H1 (cell line): ENCODE measurements around the gene PKD2L2. TPM values are rescaled to one million over a fixed set of nuclear protein-coding genes. Genes with fewer than 3 reads are reported as not detected.

Source experiments
- CTCF ChIA-PET: fragments of 300-600 bp; sonication (Branson Sonifier 250); formaldehyde crosslinking; loops from one replicate; lab custom pipeline; 2021; ENCODE audit not compliant: partially characterized antibody; lab: Charles Lee
- POLR2A ChIA-PET: fragments of 300-600 bp; sonication (Branson Sonifier 250); formaldehyde crosslinking; loops from one replicate; lab custom pipeline; 2021; ENCODE audit warnings: inconsistent platforms; ENCODE audit not compliant: partially characterized antibody; lab: Charles Lee
- DNase-seq, 2 experiments: peaks; one replicate each; pipeline versions ENCODE4 v3.0.0 to v3.0.0-alpha.2; 2010 to 2022; ENCODE audit warnings: low spot score in 2 of 2, low read depth in 1 of 2, mixed read lengths in 1 of 2
- FAIRE-seq: peaks from 2 replicates; lab custom pipeline; 2011; peaks lifted over from hg19 to GRCh38; lab: Jason Lieb, UNC
- H2AFZ ChIP-seq: 2 replicates; pipeline ENCODE4 v1.8.1; 2012; ENCODE audit warnings: low read length, inconsistent platforms
- H2AK5ac ChIP-seq: 2 replicates; pipeline ENCODE4 v1.6.1; 2013; ENCODE audit warnings: low read depth, low read length
- H2BK120ac ChIP-seq: replicated peaks from 2 replicates; pipeline ENCODE3; 2013; ENCODE audit warnings: low read depth, low read length, inconsistent platforms
- H2BK12ac ChIP-seq: 2 replicates; pipeline ENCODE4 v1.6.1; 2013; ENCODE audit warnings: low read depth, low read length
- H2BK15ac ChIP-seq: 2 replicates; pipeline ENCODE4 v1.6.1; 2013; ENCODE audit warnings: low read length
- H2BK20ac ChIP-seq: 2 replicates; pipeline ENCODE4 v1.6.1; 2013; ENCODE audit warnings: low read length
- H2BK5ac ChIP-seq: 2 replicates; pipeline ENCODE4 v1.6.1; 2013; ENCODE audit warnings: low read depth, low read length
- H3K14ac ChIP-seq: 2 replicates; pipeline ENCODE4 v1.6.1; 2013; ENCODE audit warnings: inconsistent platforms; ENCODE audit not compliant: insufficient read length
- H3K18ac ChIP-seq: 2 replicates; pipeline ENCODE4 v1.6.1; 2013; ENCODE audit warnings: low read length; ENCODE audit errors: extremely low read depth
- H3K23ac ChIP-seq: 2 replicates; pipeline ENCODE4 v1.6.1; 2013; ENCODE audit warnings: inconsistent platforms; ENCODE audit not compliant: insufficient read length
- H3K23me2 ChIP-seq: 2 replicates; pipeline ENCODE4 v1.6.1; 2013; ENCODE audit warnings: low read depth, low read length
- H3K27ac ChIP-seq: 2 replicates; pipeline ENCODE4 v1.6.1; 2011; ENCODE audit warnings: low read depth, low read length, inconsistent platforms
- H3K27me3 ChIP-seq, 4 experiments: replicated peaks in 1 of 4; 1 replicate in 1 of 4; 2 replicates in 3 of 4; pipeline versions ENCODE4 v1.6.1 to v1.8.1; 2011 to 2013; ENCODE audit warnings: low read length in 3 of 4, mild to moderate bottlenecking in 3 of 4, inconsistent platforms in 2 of 4, mixed read lengths in 2 of 4, moderate library complexity in 1 of 4; ENCODE audit not compliant: control insufficient read depth in 3 of 4, insufficient read depth in 3 of 4; ENCODE audit errors: extremely low read depth in 1 of 4
- H3K36me3 ChIP-seq, 4 experiments: 2 replicates each; pipeline versions ENCODE4 v1.6.1 to v1.8.1; 2011 to 2013; ENCODE audit warnings: mild to moderate bottlenecking in 4 of 4, low read length in 3 of 4, moderate library complexity in 2 of 4, control low read depth in 1 of 4, inconsistent platforms in 1 of 4; ENCODE audit not compliant: insufficient read depth in 4 of 4, control insufficient read depth in 2 of 4
- H3K4ac ChIP-seq: replicated peaks from 2 replicates; pipeline ENCODE3; 2013; ENCODE audit warnings: low read length, low read depth, mixed read lengths, inconsistent platforms; ENCODE audit not compliant: insufficient read length
- H3K4me1 ChIP-seq, 4 experiments: replicated peaks in 1 of 4; 1 replicate in 1 of 4; 2 replicates in 3 of 4; pipeline versions ENCODE4 v1.6.1 to v1.8.1; 2011 to 2013; ENCODE audit warnings: low read length in 3 of 4, inconsistent platforms in 2 of 4, mixed read lengths in 1 of 4; ENCODE audit not compliant: insufficient read depth in 4 of 4, control insufficient read depth in 3 of 4
- H3K4me2 ChIP-seq, 2 experiments: 2 replicates each; pipeline versions ENCODE4 v1.6.1 to v1.8.1; 2011 to 2013; ENCODE audit warnings: low read depth in 2 of 2, low read length in 2 of 2, control low read depth in 1 of 2, inconsistent platforms in 1 of 2, mild to moderate bottlenecking in 1 of 2; ENCODE audit not compliant: insufficient read depth in 1 of 2
- H3K4me3 ChIP-seq, 4 experiments: fragments of 200-600, 300-600 bp in 1 of 4; sonication (generic), shearing (Covaris generic), sonication (Bioruptor Twin) in 1 of 4; 2 replicates each; pipeline versions ENCODE4 v1.5.1 to v1.8.1; 2011 to 2016; ENCODE audit warnings: low read length in 4 of 4, low read depth in 3 of 4, control low read depth in 2 of 4, inconsistent platforms in 2 of 4, mild to moderate bottlenecking in 2 of 4, mixed read lengths in 1 of 4, moderate library complexity in 1 of 4; ENCODE audit not compliant: insufficient read depth in 2 of 4; ENCODE audit errors: extremely low read depth in 1 of 4
- H3K56ac ChIP-seq: replicated peaks from 2 replicates; pipeline ENCODE3; 2013; ENCODE audit warnings: low read depth, mild to moderate bottlenecking, mixed read lengths, low read length, inconsistent platforms; ENCODE audit not compliant: insufficient read length
- H3K79me1 ChIP-seq: 2 replicates; pipeline ENCODE4 v1.6.1; 2013; ENCODE audit warnings: low read depth, low read length, control low read depth
- H3K79me2 ChIP-seq, 2 experiments: 2 replicates each; pipeline versions ENCODE4 v1.6.1 to v1.8.1; 2012 to 2013; ENCODE audit warnings: low read length in 2 of 2, mild to moderate bottlenecking in 2 of 2, inconsistent platforms in 1 of 2; ENCODE audit not compliant: insufficient read depth in 2 of 2, control insufficient read depth in 1 of 2
- H3K9ac ChIP-seq, 4 experiments: replicated peaks in 1 of 4; 1 replicate in 1 of 4; 2 replicates in 3 of 4; pipeline versions ENCODE4 v1.6.1 to v1.8.1; 2011 to 2013; ENCODE audit warnings: low read depth in 3 of 4, low read length in 3 of 4, control low read depth in 2 of 4, mild to moderate bottlenecking in 2 of 4, moderate library complexity in 2 of 4, inconsistent platforms in 1 of 4; ENCODE audit errors: extremely low read depth in 1 of 4
- H3K9me3 ChIP-seq, 2 experiments: 2 replicates each; pipeline versions ENCODE4 v1.6.1 to v1.8.1; 2012 to 2013; ENCODE audit warnings: mild to moderate bottlenecking in 2 of 2, moderate library complexity in 2 of 2, control low read depth in 1 of 2, inconsistent platforms in 1 of 2, low read depth in 1 of 2, low read length in 1 of 2, mixed read lengths in 1 of 2; ENCODE audit not compliant: insufficient read depth in 2 of 2
- H4K20me1 ChIP-seq, 2 experiments: replicated peaks in 1 of 2; 2 replicates each; pipeline versions ENCODE3 to v1.8.1; 2011 to 2013; ENCODE audit warnings: inconsistent platforms in 2 of 2, low read length in 2 of 2, mild to moderate bottlenecking in 1 of 2; ENCODE audit not compliant: insufficient read depth in 2 of 2, control insufficient read depth in 1 of 2
- H4K5ac ChIP-seq: 2 replicates; pipeline ENCODE4 v1.6.1; 2013; ENCODE audit warnings: low read length, low read depth, mixed read lengths, inconsistent platforms; ENCODE audit not compliant: insufficient read length
- H4K8ac ChIP-seq: 2 replicates; pipeline ENCODE4 v1.8.0; 2013; ENCODE audit warnings: mild to moderate bottlenecking, moderate library complexity, low read length, inconsistent platforms; ENCODE audit not compliant: insufficient read depth; ENCODE audit errors: extremely low read depth
- H4K91ac ChIP-seq: replicated peaks from 2 replicates; pipeline ENCODE3; 2013; ENCODE audit warnings: low read length, mixed read lengths, inconsistent platforms; ENCODE audit not compliant: insufficient read length
- CBX5 ChIP-seq: fragments of 300-800, 300-1000 bp; sonication (generic); IDR thresholded peaks from 2 replicates; pipeline ENCODE4 v1.7.1; 2016; ENCODE audit warnings: antibody characterized with exemption, low read length, low read depth
- GTF2F1 ChIP-seq: IDR thresholded peaks from 2 replicates; pipeline ENCODE4 v1.6.1; 2012; ENCODE audit warnings: low read depth, low read length, improper control_type of control experiment, borderline replicate concordance
- JUND ChIP-seq: IDR thresholded peaks from 2 replicates; pipeline ENCODE4 v1.6.1; 2011; ENCODE audit warnings: mild to moderate bottlenecking, improper control_type of control experiment, low read length
- RFX5 ChIP-seq: IDR thresholded peaks from 2 replicates; pipeline ENCODE4 v1.6.1; 2011; ENCODE audit warnings: low read depth, low read length, improper control_type of control experiment, borderline replicate concordance
- RXRA ChIP-seq: IDR thresholded peaks from 2 replicates; pipeline ENCODE4 v1.6.1; 2011; ENCODE audit warnings: low read depth, mild to moderate bottlenecking, low read length, moderate library complexity; ENCODE audit not compliant: insufficient read depth
- SAP30 ChIP-seq: fragments of 300-600 bp; sonication (generic); IDR thresholded peaks from 2 replicates; pipeline ENCODE4 v1.7.1; 2012; ENCODE audit warnings: low read length, moderate library complexity, mild to moderate bottlenecking, inconsistent platforms; ENCODE audit not compliant: insufficient read depth, insufficient replicate concordance
- SIN3A ChIP-seq, 2 experiments: IDR thresholded peaks in 1 of 2; conservative IDR thresholded peaks in 1 of 2; 2 replicates each; pipeline ENCODE4 v1.6.1; 2011 to 2012; ENCODE audit warnings: low read length in 2 of 2, improper control_type of control experiment in 1 of 2, low read depth in 1 of 2, mild to moderate bottlenecking in 1 of 2
- WGBS, 2 experiments: shearing (Covaris generic) in 1 of 2; methylation state at CpG; one replicate each; pipeline versions ENCODE4 v1.1.6 to v1.1.7; 2013 to 2015; ENCODE audit warnings: low lambda C conversion rate in 2 of 2, mixed read lengths in 2 of 2, inconsistent platforms in 1 of 2, low coverage in 1 of 2, missing lambda C conversion rate in 1 of 2; ENCODE audit not compliant: insufficient replicate concordance in 2 of 2, insufficient coverage in 1 of 2, insufficient read length in 1 of 2; ENCODE audit errors: extremely low coverage in 1 of 2, missing lambda C conversion rate in 1 of 2; 5-methylcytosine and 5-hydroxymethylcytosine counted together
- polyA plus RNA-seq, 7 experiments: library from polyadenylated mRNA; depleted of rRNA in 3 of 7; stranded (reverse) in 5 of 7; unstranded in 2 of 7; fragments of >200 nt in 5 of 7; fragments of 200-250 nt in 2 of 7; gene quantifications; 1 replicate in 5 of 7; 2 replicates in 1 of 7; 4 replicates in 1 of 7; pipeline versions ENCODE4 v1.2.1 to v1.2.3, GENCODE V29; 2011 to 2013; ENCODE audit warnings: missing spikeins in 2 of 7, mixed read lengths in 2 of 7
- total RNA-seq: library from RNA; stranded (reverse); fragmentation: NEBNext Ultra II Directional; extraction: Animal tissue kit (Norgen Biotek cat#: 25700); gene quantifications from 2 replicates; pipeline ENCODE4 v1.2.1, GENCODE V29; 2021

PKD2L2 gene
- total and polyA plus RNA-seq, 2 of the 8 experiments (the other 6 are each of a cell fraction or from before 2014, with no cell fraction given): not detected

GRCh38 chr5:137870647-137871339, 18.5 kb upstream of the PKD2L2 start:
- H3K4me3 ChIP-seq: no peak overlapping the region
- no peaks in the 10 kb centered on the region for H3K36me3 ChIP-seq
- ChIA-PET CTCF (no interaction called here), POLR2A (interaction anchor here (0.6 kb wide), 1 partner anchor 119 kb away, joined by 5 read pairs; no protein-coding TSS in a partner anchor)
- no peak overlapping the region for H3K18ac ChIP-seq
- H3K27me3 ChIP-seq: no peaks in the 10 kb centered on the region
- no peaks in the 10 kb centered on the region for H3K79me2 ChIP-seq
- 0 out of 2 replicates have a peak overlapping the region, but pooled peaks have one; percentile 5 for H2AFZ ChIP-seq
- H2BK120ac ChIP-seq: no peak overlapping the region
- no peak overlapping the region for H2BK12ac ChIP-seq
- FAIRE-seq (no peak), DNase-seq (no peak)
- no peak overlapping the region for H3K56ac ChIP-seq
- H3K23me2 ChIP-seq: no peaks in the 10 kb centered on the region
- no peak overlapping the region for H2BK5ac ChIP-seq
- WGBS, 2 experiments: 86% methylated on average over 7 of the region's 7 CpGs; no CpG with 5 or more reads in 1 of the 2 experiments
- H3K79me1 ChIP-seq: no peaks in the 10 kb centered on the region
- H3K4ac ChIP-seq: no peak overlapping the region
- no peak overlapping the region for H3K9ac ChIP-seq
- H4K8ac ChIP-seq: no peak overlapping the region
- H2BK15ac ChIP-seq: no peak overlapping the region
- no peak overlapping the region for H4K5ac ChIP-seq
- no peaks in the 10 kb centered on the region; a peak in 1 of 7 replicates for H3K4me1 ChIP-seq
- no peak overlapping the region for H3K27ac ChIP-seq
- H4K20me1 ChIP-seq: no peaks in the 10 kb centered on the region
- no peak overlapping the region for H4K91ac ChIP-seq
- H3K14ac ChIP-seq: no peak overlapping the region
- H3K4me2 ChIP-seq: no peak overlapping the region
- H2AK5ac ChIP-seq: no peak overlapping the region
- H3K9me3 ChIP-seq: no peaks in the 10 kb centered on the region
- H3K23ac ChIP-seq: no peak overlapping the region
- H2BK20ac ChIP-seq: no peak overlapping the region
- TF ChIP-seq GTF2F1 (no peak), SAP30 (no peak), CBX5 (no peak), RXRA (no peak), JUND (no peak), SIN3A (conservative IDR thresholded peaks at IDR 0.05 in 1 of 2, IDR thresholded peaks at IDR 0.05 in 1 of 2; ENCODE audit: low read depth in 1 of 2, low read length in 2 of 2) (no peak), RFX5 (no peak)
